ENCODE results near the gene CST11.
"Not testable (repeated sequence)": the region's sequence is repeated elsewhere in the genome, so short reads cannot be mapped to it uniquely, and the experiment has no call there.

The CST11 gene

GRCh38 chr20:23452776-23453175 is at the start of gene CST11:
CST11 (minus strand) TSS chr20:23452876; CDS start chr20:23452811, 65 bp downstream.
- DNase-seq (ENCODE audit: low spot score): no peak

GRCh38 chr20:23501926-23502325 is 49.2 kb upstream of the CST11 start:
- no peak for DNase-seq (ENCODE audit: low spot score)

- DNase-seq (ENCODE audit: low spot score): no peak
Observed at GRCh38 chr20:23497536-23497935, 44.9 kb upstream of the CST11 start.

GRCh38 chr20:23493172-23493772 is 40.6 kb upstream of the CST11 start:
- DNase-seq (ENCODE audit: low spot score): no peak

GRCh38 chr20:23492292-23492691 is 39.6 kb upstream of the CST11 start:
- DNase-seq (ENCODE audit: low spot score): no peak

- no peak for DNase-seq (ENCODE audit: low spot score)
Observed at GRCh38 chr20:23490817-23491216, 38.1 kb upstream of the CST11 start, which contains the start of gene CST8. CST8 (plus strand) TSS chr20:23491117; CDS start chr20:23491668, 551 bp downstream.

GRCh38 chr20:23488996-23489395 is 36.3 kb upstream of the CST11 start:
- no peak for DNase-seq (ENCODE audit: low spot score)

- no peak for DNase-seq (ENCODE audit: low spot score)
Observed at GRCh38 chr20:23488470-23488869, 35.8 kb upstream of the CST11 start.

- no peak for DNase-seq (ENCODE audit: low spot score)
Observed at GRCh38 chr20:23484081-23484480, 31.4 kb upstream of the CST11 start.

GRCh38 chr20:23482138-23482537 is 29.5 kb upstream of the CST11 start:
- DNase-seq (ENCODE audit: low spot score): no peak

- DNase-seq (ENCODE audit: low spot score): no peak
Observed at GRCh38 chr20:23479043-23479442, 26.4 kb upstream of the CST11 start.

GRCh38 chr20:23477223-23477622 is 24.5 kb upstream of the CST11 start:
- DNase-seq (ENCODE audit: low spot score): no peak

GRCh38 chr20:23476015-23476754 is 23.5 kb upstream of the CST11 start:
- DNase-seq (ENCODE audit: low spot score): no peak

- no peak for DNase-seq (ENCODE audit: low spot score)
Observed at GRCh38 chr20:23475395-23475794, 22.7 kb upstream of the CST11 start.

GRCh38 chr20:23473293-23473692 is 20.6 kb upstream of the CST11 start:
- not testable (repeated sequence) for DNase-seq (ENCODE audit: low spot score)

GRCh38 chr20:23472306-23472705 is 19.6 kb upstream of the CST11 start:
- DNase-seq (ENCODE audit: low spot score): not testable (repeated sequence)

GRCh38 chr20:23466961-23467360 is 14.3 kb upstream of the CST11 start:
- not testable (repeated sequence) for DNase-seq (ENCODE audit: low spot score)

- DNase-seq (ENCODE audit: low spot score): no peak
Observed at GRCh38 chr20:23461180-23461579, 8.5 kb upstream of the CST11 start.

- DNase-seq (ENCODE audit: low spot score): no peak
Observed at GRCh38 chr20:23459461-23460150, 6.9 kb upstream of the CST11 start.

- no peak for DNase-seq (ENCODE audit: low spot score)
Observed at GRCh38 chr20:23456873-23457272, 4.2 kb upstream of the CST11 start.

GRCh38 chr20:23456409-23456808 is 3.7 kb upstream of the CST11 start:
- DNase-seq (ENCODE audit: low spot score): no peak

GRCh38 chr20:23455639-23456038 is 3.0 kb upstream of the CST11 start:
- no peak for DNase-seq (ENCODE audit: low spot score)

GRCh38 chr20:23454816-23455215 is 2.1 kb upstream of the CST11 start:
- DNase-seq (ENCODE audit: low spot score): no peak
